Epidermal melanocyte (primary cell): ENCODE data around the gene IGF2.

ENCODE experiments used
- DNase-seq: peaks from one replicate; pipeline ENCODE4 v3.0.0; 2011; ENCODE audit warnings: low spot score; ENCODE audit not compliant: insufficient read length

IGF2 gene

DNA sequence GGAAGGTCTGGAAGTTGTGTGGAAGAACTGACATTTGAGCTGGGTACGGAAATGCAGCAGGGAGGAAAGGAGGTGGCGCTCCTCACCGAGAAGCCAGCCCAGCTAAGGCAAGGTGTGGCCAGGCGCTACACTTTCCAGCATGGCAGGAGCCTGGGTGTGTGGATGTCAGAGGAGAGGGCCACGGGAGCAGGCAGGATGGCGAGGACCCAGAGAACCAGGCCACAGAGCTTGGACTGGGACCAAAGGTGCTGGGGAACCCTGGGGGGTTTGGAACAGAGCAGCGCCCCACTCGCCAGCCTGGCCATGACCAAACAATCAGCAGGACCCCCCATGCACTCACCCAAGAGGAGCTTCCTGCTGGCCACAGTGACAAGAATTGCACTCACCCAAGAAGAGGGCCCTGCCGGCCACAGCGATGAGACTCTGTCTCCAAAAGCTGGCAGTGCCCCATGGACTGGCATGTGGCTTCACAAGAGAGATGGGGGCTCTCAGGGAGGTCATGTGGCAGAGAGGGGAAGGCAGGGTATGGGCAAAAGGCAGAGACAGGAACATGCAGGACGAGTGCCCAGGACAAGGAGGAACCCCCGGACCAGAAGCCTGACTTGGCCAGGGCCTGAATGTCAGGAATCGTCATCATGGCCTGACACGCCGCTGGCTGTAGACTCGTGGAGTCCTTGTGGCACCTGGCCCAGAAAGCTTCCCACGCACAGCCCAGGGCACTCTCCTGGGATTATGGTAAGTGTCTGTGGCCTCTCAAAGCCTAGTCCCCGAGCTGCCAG is 45.4 kb downstream of the IGF2 start:
- no peak for DNase-seq

DNA sequence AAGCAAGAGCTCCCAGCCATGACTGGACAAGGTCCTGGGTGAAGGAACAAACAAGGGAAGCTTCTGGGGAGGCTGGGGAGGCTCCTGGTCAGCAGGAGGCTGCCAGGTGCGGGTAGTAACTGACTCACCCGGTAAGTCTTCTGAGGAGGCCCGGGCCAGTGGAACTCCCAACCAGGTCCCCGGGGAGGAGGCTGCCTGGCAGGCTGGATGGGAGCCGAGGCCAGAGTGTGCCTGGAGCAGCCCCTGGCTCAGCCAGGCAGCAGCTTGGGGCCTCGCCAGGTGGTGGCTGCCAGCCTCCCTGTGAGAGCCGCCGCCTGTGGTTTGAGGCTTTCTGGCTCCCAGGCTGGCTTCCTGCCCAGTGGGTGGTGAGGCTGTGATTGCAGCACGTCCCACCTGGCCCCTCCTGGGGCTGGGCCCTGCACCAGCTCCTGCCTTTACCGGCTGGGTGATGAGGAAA is 46.2 kb downstream of the IGF2 start:
- no peak for DNase-seq

DNA sequence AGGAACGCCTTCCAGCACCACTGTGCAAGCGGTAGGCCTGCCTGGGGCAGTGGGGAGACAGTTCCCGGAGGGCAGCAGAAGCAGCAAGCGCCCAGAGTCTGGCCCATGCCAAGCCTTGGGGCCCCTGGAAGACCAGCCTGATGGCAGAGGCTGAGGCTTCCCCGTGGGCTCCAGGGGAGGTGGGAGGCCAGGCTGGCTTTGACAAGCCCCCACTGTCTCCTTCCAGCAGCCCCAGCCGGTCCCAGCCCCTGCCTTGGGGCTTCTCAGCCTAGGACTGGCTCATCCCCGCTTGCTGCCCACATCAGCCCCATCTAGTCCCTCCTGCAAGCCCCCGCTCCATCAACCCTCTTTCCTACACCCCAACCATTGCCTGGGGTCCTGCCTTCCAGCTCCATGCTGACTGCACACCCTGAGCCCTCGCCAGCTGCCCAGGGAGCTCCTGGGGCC is 46.7 kb downstream of the IGF2 start:
- DNase-seq = no peak

DNA sequence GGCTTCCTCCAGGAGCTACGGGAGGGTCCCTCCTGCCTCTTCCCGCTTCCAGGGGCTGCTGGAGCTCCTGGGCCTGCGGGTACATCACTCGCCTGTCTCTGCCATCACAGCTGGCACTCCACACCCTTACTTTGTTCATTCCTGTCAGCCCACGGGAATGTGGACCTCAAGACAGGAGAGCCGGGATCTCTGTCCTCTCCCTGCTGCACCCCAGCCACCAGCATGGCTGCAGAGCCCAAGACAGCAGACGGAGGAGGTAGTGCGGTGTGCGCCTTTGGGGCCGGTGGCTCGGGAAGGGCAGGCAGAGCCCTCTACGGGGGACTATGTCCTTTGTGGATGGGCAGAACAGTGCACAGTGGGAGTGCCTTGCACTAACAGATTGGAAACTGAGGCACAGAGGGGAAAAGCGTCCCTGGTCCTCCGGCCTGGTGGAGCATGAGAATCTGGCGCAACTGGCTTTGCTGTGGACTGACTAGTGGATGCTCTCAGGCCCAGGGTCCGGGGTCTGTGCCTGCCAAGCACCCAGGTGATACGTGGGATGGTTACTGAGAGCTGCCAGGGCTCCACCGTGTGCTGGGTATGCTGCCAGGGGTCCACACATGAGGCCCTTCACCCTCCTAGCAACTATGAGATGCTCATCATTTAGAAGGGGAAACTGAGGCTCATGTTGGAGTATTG is 47.3 kb downstream of the IGF2 start:
- no peak for DNase-seq

DNA sequence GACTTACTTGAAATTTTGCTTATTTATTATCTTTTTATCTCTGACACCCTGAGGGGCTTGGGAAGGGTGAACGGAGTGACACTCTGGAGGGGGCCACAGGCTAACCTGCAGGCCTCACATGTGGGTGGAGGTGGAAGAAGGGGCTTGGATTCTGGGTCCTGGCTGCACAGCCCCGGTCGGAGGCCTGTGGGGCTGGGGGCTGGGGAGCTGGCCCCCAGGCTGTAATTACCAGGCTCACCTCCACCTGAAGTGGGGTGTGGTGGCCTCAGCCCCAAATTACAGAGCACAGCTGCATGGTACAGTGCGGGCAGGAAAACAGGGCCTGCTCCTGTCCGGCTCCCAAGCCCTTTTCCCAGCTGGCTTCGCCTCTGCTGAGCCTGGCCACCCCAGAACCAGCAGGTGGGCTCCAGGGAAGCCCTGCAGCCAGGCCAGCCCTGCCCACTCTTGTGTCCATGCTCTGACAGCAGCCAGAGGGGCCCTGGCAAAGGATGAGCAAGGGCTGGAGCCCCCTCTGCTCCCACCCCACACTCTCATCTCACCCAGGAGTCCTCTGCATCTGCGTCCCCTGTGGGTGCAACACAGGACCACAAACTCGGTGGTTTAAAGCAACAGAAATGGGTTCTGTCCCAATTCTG is 48.0 kb downstream of the IGF2 start:
- no peak for DNase-seq

DNA sequence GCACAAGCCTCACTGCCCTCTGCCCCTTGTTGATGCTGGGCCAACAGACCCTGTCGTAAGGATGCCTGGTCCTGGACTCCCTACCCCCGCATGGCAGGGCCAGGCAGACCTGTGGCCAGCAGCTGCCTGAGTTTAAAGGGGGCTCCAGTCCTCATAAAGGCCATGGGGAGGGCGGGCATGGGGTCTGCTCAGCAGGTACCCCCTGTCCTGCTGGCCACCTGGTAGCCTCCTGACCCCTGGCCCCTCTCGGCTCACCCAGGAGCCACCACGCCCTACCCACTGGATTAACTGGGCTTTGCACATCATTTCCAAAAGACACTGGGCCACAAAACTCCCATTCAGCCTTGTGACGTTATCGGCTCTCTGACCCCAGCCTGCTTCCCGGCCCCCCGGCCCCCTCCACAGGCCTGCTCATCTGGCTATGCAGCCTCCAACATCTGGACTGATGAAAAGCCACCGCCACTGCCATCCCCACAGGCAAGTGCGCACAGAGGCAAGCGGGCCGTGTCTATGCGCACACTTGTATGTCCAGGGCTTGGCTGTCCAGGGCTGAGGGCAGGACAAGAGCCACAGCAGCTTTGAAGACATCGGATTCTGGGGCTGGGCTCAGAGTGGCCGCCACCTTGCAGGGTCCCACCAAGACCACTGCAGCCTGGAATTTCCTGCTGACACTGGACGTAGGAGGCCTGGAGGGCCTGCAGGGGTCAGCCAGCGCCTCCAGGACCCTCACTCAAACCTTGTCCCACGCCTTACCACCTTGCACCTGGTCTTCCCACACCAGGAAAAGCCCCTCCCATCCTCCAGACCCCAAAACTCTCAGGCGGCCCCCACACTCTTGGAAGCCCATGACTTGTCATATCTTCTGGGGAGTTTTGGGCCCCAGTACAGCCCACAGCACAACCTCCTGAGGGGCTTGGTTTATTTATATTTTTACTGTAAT is 48.7 kb downstream of the IGF2 start:
- no peak for DNase-seq

DNA sequence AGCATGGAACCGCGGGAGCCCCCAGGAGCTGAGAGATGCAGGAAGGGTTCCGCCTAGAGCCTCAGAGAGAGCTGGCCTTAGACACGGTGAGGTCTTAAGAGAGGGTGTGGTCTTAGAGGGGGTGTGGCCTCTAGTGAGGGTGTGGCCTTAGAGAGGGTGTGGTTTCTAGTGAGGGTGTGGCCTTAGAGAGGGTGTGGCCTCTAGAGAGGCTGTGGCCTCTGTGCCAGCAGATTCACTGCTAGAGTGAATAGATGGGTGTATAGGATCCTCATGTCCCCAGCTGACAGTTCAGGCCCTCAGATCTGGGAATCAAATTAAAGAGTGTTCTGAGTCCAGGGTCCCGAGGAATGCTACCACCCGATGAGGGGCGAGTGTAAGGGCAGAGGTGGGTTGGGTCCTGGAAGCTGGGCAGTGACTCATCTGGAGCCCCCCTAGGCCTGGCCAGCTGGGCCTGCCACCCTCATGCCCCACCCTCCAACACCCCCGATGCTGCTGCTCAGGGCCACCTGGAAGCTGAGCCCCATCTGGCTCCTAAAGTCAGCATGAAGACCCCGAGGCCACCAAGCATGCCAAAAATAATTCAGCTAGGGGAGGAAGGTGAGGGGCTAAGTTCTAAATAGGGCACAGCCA is 49.5 kb downstream of the IGF2 start:
- no peak for DNase-seq

DNA sequence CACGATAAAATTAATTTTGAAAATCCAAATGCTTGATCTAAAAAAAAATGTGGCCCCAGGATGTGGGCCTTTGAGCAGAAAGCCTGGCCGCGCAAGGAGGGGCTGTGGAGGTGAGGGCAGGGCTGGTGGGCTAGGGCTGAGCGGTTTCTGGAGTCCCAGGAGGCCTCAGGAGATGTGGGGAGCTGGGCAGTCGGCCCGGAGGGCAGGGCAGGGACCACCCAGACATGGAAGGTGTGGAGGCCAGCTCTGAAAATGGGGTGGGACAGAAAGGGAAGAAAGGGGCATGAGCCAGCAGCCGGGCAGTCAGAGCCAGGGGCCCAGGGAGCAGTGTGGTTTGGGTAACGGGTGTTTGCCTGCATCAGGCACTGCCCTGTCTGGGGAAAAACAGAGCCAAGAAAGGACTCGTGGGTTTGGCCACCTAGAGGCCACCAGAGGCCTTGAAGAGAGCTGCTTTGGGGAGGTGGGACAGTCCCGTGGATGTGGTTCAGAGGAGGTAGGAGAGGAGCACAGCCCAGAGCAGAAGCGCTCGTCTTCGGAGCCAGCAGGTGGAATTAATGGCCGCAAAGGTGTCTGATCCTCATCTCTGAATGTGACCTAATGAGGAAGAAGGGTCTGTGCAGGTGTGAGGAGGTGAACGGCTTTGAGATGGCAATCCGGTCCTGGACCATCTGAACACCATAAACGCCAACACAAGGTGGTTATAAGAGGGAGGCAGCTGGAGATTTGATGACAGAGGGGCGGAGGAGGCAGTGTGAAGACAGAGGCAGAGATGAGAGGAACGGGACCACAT is 50.2 kb downstream of the IGF2 start:
- DNase-seq = no peak

DNA sequence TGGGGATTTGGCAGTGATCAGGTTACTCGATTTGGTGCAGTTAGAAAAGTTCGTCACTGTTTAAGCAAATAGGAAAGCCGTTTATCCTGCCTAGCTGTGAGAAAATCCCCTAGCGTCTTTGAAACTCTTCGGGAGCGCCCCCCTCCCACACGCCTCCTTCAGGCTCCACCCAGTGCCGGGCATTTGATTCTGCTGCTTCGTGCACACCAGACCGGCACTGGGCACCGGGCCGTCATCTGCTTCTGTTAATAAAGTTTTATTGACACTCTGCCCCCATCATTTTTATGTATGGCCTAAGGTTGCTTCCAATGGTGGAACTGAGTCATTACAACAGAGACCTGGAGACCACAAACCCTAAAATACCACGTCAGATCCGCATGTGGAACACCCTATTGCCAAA is 50.9 kb downstream of the IGF2 start:
- DNase-seq = no peak

DNA sequence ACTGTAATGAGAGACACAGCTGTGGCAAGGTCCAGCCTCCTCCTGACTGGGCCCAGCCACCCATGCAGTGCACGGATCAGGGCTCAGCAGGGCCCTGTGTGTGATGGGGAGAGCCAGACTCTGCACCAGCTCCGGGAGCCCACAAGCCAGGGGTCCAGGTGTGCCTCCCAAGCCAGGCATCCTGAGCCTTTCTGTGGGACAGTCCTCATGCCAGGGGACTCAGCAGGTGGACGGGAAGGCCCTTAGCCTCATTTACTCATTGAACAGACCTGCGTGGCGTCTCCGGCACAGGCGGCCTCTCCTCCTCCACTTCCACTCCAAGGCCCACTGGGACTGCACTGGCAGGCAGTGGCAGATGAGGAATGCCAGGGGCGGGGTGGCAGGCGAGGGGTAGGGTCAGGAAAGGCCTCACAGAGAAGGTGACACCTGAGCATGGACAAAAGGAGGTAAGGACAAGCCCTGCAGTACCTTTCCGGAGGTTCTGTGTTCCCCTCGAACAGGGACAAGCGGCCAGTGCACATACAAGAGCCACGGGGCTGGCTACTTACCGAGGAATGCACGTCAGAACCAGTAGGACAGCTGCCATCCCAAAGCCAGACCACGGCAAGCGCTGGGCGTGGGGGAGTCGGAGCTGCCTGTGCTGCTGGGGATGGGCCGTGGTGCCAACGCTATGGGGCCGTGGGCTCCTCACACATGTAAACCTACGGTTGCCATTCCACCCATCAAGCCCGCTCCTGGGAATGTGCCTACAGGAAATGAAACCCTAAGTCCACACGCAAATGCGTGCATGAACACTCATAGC is 52.7 kb downstream of the IGF2 start:
- DNase-seq = no peak

DNA sequence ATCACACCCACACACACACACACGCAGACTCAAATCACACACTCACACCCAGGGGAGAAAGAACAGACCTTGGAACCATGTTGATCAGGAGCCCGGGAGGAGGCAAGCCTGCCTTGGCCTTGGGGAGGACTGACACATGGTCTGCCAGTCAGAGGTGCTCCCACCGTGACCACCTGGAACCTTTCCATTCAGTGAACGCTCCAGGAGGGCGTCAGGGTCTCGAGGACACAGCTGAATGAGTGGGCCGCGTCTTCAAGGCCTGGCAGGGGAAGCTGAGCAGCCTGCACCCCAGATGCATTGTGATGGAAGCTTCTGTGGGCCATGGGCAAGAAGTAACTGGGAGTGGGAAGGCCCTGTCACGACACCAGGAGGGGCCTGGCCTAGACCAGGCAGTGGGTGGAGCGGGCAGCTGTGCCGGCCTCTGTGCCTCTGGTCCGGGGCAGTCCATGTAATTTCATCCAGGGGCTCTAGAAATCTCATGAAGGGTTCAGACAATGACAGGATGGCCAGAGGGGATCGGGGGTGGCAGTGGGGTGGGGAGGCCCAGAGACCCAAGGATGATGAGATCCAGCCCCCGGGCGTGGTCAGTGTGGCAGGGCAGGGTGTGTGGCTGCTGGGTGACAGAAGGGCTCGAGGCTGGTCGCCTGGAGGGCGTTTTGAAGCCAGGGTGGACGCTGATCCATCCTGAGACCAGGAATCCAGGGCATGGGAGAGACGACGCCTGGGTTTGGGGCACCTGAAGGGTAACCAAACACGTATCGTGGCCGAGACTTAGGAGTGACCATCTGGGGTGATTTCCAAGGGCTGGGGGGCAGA is 53.7 kb downstream of the IGF2 start:
- DNase-seq = no peak

DNA sequence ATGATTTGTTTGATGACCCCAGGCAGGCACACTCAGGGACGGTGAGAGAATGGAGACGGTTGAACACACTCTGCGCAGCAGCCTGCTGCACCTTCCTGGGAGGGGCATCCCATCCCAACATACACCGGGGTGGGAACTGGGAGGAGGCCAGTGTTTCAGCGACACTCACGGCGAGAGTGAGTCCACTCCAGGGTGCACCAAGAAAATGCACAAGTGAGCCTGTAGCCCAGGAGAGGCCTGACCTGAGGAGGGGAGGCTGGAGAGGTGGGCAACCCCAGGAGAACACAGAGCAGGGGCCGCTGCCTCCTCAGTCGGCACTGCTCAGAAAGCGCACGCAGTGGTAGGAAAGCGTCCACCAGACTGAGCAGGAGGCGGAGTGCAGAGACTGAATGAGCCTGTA is 54.5 kb downstream of the IGF2 start:
- DNase-seq = no peak
